Upper lobe of right lung (tissue), 1 donor: ENCODE results near the gene MAP2K7. TPM values are rescaled to one million over a fixed set of nuclear protein-coding genes. Genes with fewer than 3 reads are reported as not detected.

Experiments
- ATAC-seq: fragments of 200-7000 bp; cut with Tn5 transposase; one replicate; pipeline ENCODE4 v1.9.1; 2020; ENCODE audit warnings: mild to moderate bottlenecking, moderate library complexity
- DNase-seq: peaks from one replicate; pipeline ENCODE4 v3.0.0-alpha.2; 2020
- H3K27ac ChIP-seq: fragments of 200-600 bp; one replicate; pipeline ENCODE4 v1.8.0; 2022
- H3K27me3 ChIP-seq: fragments of 200-600 bp; one replicate; pipeline ENCODE4 v1.8.0; 2022; ENCODE audit warnings: mild to moderate bottlenecking
- H3K36me3 ChIP-seq: fragments of 200-600 bp; one replicate; pipeline ENCODE4 v1.8.0; 2022
- H3K4me1 ChIP-seq: fragments of 200-600 bp; one replicate; pipeline ENCODE4 v1.8.0; 2022
- H3K4me3 ChIP-seq: fragments of 200-600 bp; one replicate; pipeline ENCODE4 v1.8.0; 2022; ENCODE audit warnings: mild to moderate bottlenecking
- H3K9me3 ChIP-seq: fragments of 200-600 bp; one replicate; pipeline ENCODE4 v1.8.0; 2022
- CTCF ChIP-seq: fragments of 200-600 bp; IDR thresholded peaks from one replicate; pipeline ENCODE4 v1.8.0; 2022; ENCODE audit warnings: antibody characterized with exemption
- intact Hi-C: fragments of 100-400 bp; cut with DNase I; formaldehyde crosslinking; loops from one replicate; pipeline ENCODE4 v1.11.0; 2022
- total RNA-seq: library from RNA; stranded (reverse); fragmentation: NEBNext Ultra II Directional; extraction: Animal tissue kit (Norgen Biotek cat#: 25700); gene quantifications from one replicate; pipeline ENCODE4 v1.2.1, GENCODE V29; 2021
- donor health status: DM: no; HTN: yes; CAD: no; lungs with severe emphysema.

Gene MAP2K7
- total RNA-seq, 1 donor from 2014 or later, result 36.4 TPM

- Histone ChIP-seq H3K4me3 (peak overlapping the region; percentile 51), H3K27me3 (peaks cover 27% of the 10 kb centered on the region), H3K27ac (peak overlapping the region; percentile 53), H3K9me3 (no peaks in the 10 kb centered on the region), H3K36me3 (no peaks in the 10 kb centered on the region), H3K4me1 (peaks cover 21% of the 10 kb centered on the region)
- intact Hi-C loops, result no loop called here
- TF ChIP-seq CTCF, result no peak
- ATAC-seq (peak; percentile 64), DNase-seq (peak; percentile 87)
These were observed 34.2 kb upstream of the MAP2K7 start for GRCh38 chr19:7869453-7869909.

- TF ChIP-seq CTCF, result no peak
- no peaks in the 10 kb centered on the region for H3K9me3 ChIP-seq
- peaks cover 23% of the 10 kb centered on the region for H3K4me1 ChIP-seq
- DNase-seq (peak; percentile 79), ATAC-seq (no peak)
- H3K4me3 ChIP-seq, result peak overlapping the region; percentile 51
- H3K27me3 ChIP-seq, result peaks cover 31% of the 10 kb centered on the region
- H3K36me3 ChIP-seq, result no peaks in the 10 kb centered on the region
- intact Hi-C loops, result no loop called here
- no peak overlapping the region for H3K27ac ChIP-seq
These were observed 33.7 kb upstream of the MAP2K7 start for GRCh38 chr19:7869910-7870511.

GRCh38 chr19:7870571-7871436 is 32.9 kb upstream of the MAP2K7 start:
- H3K27ac ChIP-seq, result no peak overlapping the region
- no peaks in the 10 kb centered on the region for H3K9me3 ChIP-seq
- H3K27me3 ChIP-seq, result peaks cover 37% of the 10 kb centered on the region
- intact Hi-C loops, result no loop called here
- no peak for TF ChIP-seq CTCF
- ATAC-seq (peak; percentile 0), DNase-seq (peak; percentile 80)
- H3K4me3 ChIP-seq, result no peak overlapping the region
- peaks cover 23% of the 10 kb centered on the region for H3K4me1 ChIP-seq
- H3K36me3 ChIP-seq, result no peaks in the 10 kb centered on the region

GRCh38 chr19:7871437-7872305 is 32.0 kb upstream of the MAP2K7 start:
- H3K27me3 ChIP-seq, result peaks cover 34% of the 10 kb centered on the region
- H3K36me3 ChIP-seq, result no peaks in the 10 kb centered on the region
- no peak overlapping the region for H3K4me3 ChIP-seq
- peak; percentile 98 for DNase-seq
- H3K27ac ChIP-seq, result no peak overlapping the region
- intact Hi-C loops, result no loop called here
- no peaks in the 10 kb centered on the region for H3K9me3 ChIP-seq
- TF ChIP-seq CTCF, result no peak
- H3K4me1 ChIP-seq, result peaks cover 23% of the 10 kb centered on the region
- ATAC-seq, result peak; percentile 68
